Keratinocyte (primary cell): ENCODE data around the gene FNDC3B. TPM values are rescaled to one million over a fixed set of nuclear protein-coding genes. Genes with fewer than 3 reads are reported as not detected.

Experiments
- DNase-seq: peaks from one replicate; pipeline ENCODE4 v3.0.0-alpha.2; 2011; ENCODE audit warnings: low read depth, missing footprints, low spot score
- FAIRE-seq: peaks from 2 replicates; lab custom pipeline; 2011; peaks lifted over from hg19 to GRCh38; lab: Jason Lieb, UNC
- H2AFZ ChIP-seq: 2 replicates; pipeline ENCODE4 v1.6.0; 2012; ENCODE audit warnings: low read length, control low read depth, inconsistent platforms; ENCODE audit not compliant: control insufficient read depth
- H3K27ac ChIP-seq: 2 replicates; pipeline ENCODE4 v1.5.1; 2011; ENCODE audit warnings: low read length; ENCODE audit not compliant: control insufficient read depth, insufficient read depth
- H3K27me3 ChIP-seq: 3 replicates; pipeline ENCODE4 v1.6.0; 2011; ENCODE audit warnings: low read length; ENCODE audit not compliant: control insufficient read depth, insufficient read depth; ENCODE audit errors: extremely low read depth
- H3K36me3 ChIP-seq, 2 experiments: 2 replicates in 1 of 2; 3 replicates in 1 of 2; pipeline ENCODE4 v1.5.1; 2011; ENCODE audit warnings: low read length in 2 of 2, mild to moderate bottlenecking in 1 of 2; ENCODE audit not compliant: control insufficient read depth in 2 of 2, insufficient read depth in 2 of 2; ENCODE audit errors: extremely low read depth in 1 of 2
- H3K4me1 ChIP-seq: 3 replicates; pipeline ENCODE4 v1.5.1; 2011; ENCODE audit warnings: low read length; ENCODE audit not compliant: control insufficient read depth, insufficient read depth; ENCODE audit errors: extremely low read depth
- H3K4me2 ChIP-seq: 3 replicates; pipeline ENCODE4 v1.6.0; 2011; ENCODE audit warnings: low read depth, low read length; ENCODE audit not compliant: control insufficient read depth, insufficient read depth; ENCODE audit errors: extremely low read depth
- H3K4me3 ChIP-seq, 3 experiments: fragments of 200-600 bp in 1 of 3; sonication (generic) in 1 of 3; 2 replicates in 2 of 3; 3 replicates in 1 of 3; pipeline ENCODE4 v1.5.1; 2011 to 2016; ENCODE audit warnings: low read length in 3 of 3, mild to moderate bottlenecking in 3 of 3, control low read depth in 2 of 3, inconsistent platforms in 1 of 3, low read depth in 1 of 3, mixed read lengths in 1 of 3, mixed run types in 1 of 3, moderate library complexity in 1 of 3; ENCODE audit not compliant: control insufficient read depth in 2 of 3, insufficient read depth in 2 of 3; ENCODE audit errors: extremely low read depth in 1 of 3
- H3K79me2 ChIP-seq: 2 replicates; pipeline ENCODE4 v1.6.0; 2012; ENCODE audit warnings: low read length; ENCODE audit not compliant: control insufficient read depth, insufficient read depth
- H3K9ac ChIP-seq: 3 replicates; pipeline ENCODE4 v1.6.0; 2011; ENCODE audit warnings: low read length; ENCODE audit not compliant: control insufficient read depth, insufficient read depth; ENCODE audit errors: extremely low read depth
- H3K9me1 ChIP-seq: 3 replicates; pipeline ENCODE4 v1.6.0; 2011; ENCODE audit warnings: low read length; ENCODE audit not compliant: control insufficient read depth, insufficient read depth; ENCODE audit errors: extremely low read depth
- H3K9me3 ChIP-seq: 2 replicates; pipeline ENCODE4 v1.5.1; 2012; ENCODE audit warnings: low read depth, low read length; ENCODE audit not compliant: control insufficient read depth
- H4K20me1 ChIP-seq: 3 replicates; pipeline ENCODE4 v1.6.0; 2011; ENCODE audit warnings: low read length; ENCODE audit not compliant: control insufficient read depth, insufficient read depth; ENCODE audit errors: extremely low read depth
- EZH2 ChIP-seq: IDR thresholded peaks from one replicate; pipeline ENCODE4 v1.6.1; 2012; ENCODE audit warnings: inconsistent platforms, mild to moderate bottlenecking, low read length, moderate library complexity
- dilution Hi-C: fragments of 300-500 bp; cut with MboI; formaldehyde crosslinking; loops from one replicate; pipeline ENCODE4 v1.7.0; 2020; ENCODE audit warnings: low sequenced_read_pairs; ENCODE audit not compliant: extremely low pct_ligation_motif_present
- polyA plus RNA-seq, 5 experiments: library from polyadenylated mRNA; depleted of rRNA in 3 of 5; stranded (reverse) in 3 of 5; stranded (forward) in 1 of 5; unstranded in 1 of 5; fragments of >200 nt; gene quantifications; 1 replicate in 1 of 5; 2 replicates in 3 of 5; 3 replicates in 1 of 5; pipeline versions ENCODE4 v1.2.1 to v1.2.3, GENCODE V29; 2011 to 2012; ENCODE audit warnings: missing spikeins in 2 of 5, low read depth in 1 of 5, low replicate concordance in 1 of 5
- TF ChIP-seq, protein P1 (sequence below), 3 experiments: IDR thresholded peaks in 1 of 3; conservative IDR thresholded peaks in 1 of 3; optimal IDR thresholded peaks in 1 of 3; 2 replicates in 2 of 3; 3 replicates in 1 of 3; pipeline versions ENCODE3 to v1.5.1; 2011; ENCODE audit warnings: low read length in 3 of 3, mild to moderate bottlenecking in 3 of 3, moderate library complexity in 2 of 3, control low read depth in 1 of 3, inconsistent platforms in 1 of 3; ENCODE audit not compliant: insufficient read depth in 2 of 3; ENCODE audit errors: extremely low read depth in 1 of 3

The FNDC3B gene
- polyA plus RNA-seq, 1 donor (not counting 4 experiments of a cell fraction or from before 2014, with no cell fraction given): 31.4 TPM

DNA sequence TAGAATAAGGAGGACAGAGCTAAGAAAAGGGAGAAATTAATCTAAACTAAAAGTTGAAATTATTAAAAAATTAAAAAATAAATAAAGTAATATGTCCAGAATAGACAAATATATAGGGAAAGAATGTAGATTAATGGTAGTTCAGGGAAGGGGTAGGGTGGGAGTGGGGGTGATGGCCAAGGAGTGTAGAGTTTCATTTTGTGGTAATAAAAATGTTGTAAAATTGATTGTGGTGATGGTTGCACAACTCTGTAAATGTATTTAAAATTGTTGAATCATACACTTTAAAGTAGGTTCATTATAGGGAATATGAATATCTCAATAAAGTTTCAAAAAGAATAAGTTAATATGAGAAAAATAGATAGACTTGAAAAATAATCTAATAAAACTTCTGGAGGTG is 21.0 kb upstream of the FNDC3B start:
- FAIRE-seq: no peak
- no peaks in the 10 kb centered on the region for H3K27me3 ChIP-seq
- no peaks in the 10 kb centered on the region for H3K4me1 ChIP-seq
- DNase-seq: no peak
- no peak overlapping the region for H2AFZ ChIP-seq
- TF ChIP-seq, protein P1, sequence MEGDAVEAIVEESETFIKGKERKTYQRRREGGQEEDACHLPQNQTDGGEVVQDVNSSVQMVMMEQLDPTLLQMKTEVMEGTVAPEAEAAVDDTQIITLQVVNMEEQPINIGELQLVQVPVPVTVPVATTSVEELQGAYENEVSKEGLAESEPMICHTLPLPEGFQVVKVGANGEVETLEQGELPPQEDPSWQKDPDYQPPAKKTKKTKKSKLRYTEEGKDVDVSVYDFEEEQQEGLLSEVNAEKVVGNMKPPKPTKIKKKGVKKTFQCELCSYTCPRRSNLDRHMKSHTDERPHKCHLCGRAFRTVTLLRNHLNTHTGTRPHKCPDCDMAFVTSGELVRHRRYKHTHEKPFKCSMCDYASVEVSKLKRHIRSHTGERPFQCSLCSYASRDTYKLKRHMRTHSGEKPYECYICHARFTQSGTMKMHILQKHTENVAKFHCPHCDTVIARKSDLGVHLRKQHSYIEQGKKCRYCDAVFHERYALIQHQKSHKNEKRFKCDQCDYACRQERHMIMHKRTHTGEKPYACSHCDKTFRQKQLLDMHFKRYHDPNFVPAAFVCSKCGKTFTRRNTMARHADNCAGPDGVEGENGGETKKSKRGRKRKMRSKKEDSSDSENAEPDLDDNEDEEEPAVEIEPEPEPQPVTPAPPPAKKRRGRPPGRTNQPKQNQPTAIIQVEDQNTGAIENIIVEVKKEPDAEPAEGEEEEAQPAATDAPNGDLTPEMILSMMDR (optimal IDR thresholded peaks at IDR 0.05 in 1 of 3, IDR thresholded peaks at IDR 0.05 in 1 of 3, conservative IDR thresholded peaks at IDR 0.05 in 1 of 3; ENCODE audit: extremely low read depth in 1 of 3, insufficient read depth in 2 of 3, low read length in 3 of 3): no peak
- TF ChIP-seq EZH2: no peak
- dilution Hi-C loops: no loop called here
- no peak overlapping the region for H3K9ac ChIP-seq
- no peaks in the 10 kb centered on the region for H3K36me3 ChIP-seq
- H3K27ac ChIP-seq: no peak overlapping the region
- H3K9me3 ChIP-seq: no peaks in the 10 kb centered on the region
- no peaks in the 10 kb centered on the region for H3K79me2 ChIP-seq
- H3K4me3 ChIP-seq: no peak overlapping the region
- no peaks in the 10 kb centered on the region for H3K9me1 ChIP-seq
- H4K20me1 ChIP-seq: no peaks in the 10 kb centered on the region
- no peak overlapping the region for H3K4me2 ChIP-seq

DNA sequence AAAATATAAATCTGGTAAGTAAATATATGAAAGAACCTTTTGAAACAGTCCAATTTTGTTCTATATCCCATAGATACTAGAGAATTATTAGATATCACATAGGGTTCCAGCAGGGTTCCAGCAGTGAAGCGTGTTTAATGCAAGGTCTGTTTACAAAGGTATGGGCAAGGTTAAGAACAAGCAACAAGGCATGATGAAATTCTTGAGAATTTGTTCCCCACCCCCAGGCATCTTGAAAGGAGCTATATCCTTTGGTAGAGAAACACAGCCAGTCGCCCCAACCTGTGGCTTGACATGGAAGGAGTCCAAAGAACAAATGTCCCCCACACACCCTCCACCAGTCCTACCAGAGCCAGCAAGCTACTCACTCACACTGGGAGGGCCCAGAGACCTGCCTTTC is 18.6 kb upstream of the FNDC3B start:
- Histone ChIP-seq H3K27ac (no peak overlapping the region), H3K4me2 (no peak overlapping the region), H4K20me1 (no peaks in the 10 kb centered on the region), H2AFZ (no peak overlapping the region), H3K9ac (no peak overlapping the region), H3K9me3 (no peaks in the 10 kb centered on the region), H3K4me1 (no peaks in the 10 kb centered on the region), H3K9me1 (no peaks in the 10 kb centered on the region), H3K27me3 (no peaks in the 10 kb centered on the region), H3K36me3 (no peaks in the 10 kb centered on the region), H3K79me2 (no peaks in the 10 kb centered on the region), H3K4me3 (no peak overlapping the region)
- DNase-seq (no peak), FAIRE-seq (no peak)
- dilution Hi-C loops: no loop called here
- TF ChIP-seq, protein P1 (optimal IDR thresholded peaks at IDR 0.05 in 1 of 3, IDR thresholded peaks at IDR 0.05 in 1 of 3, conservative IDR thresholded peaks at IDR 0.05 in 1 of 3; ENCODE audit: extremely low read depth in 1 of 3, insufficient read depth in 2 of 3, low read length in 3 of 3): no peak
- TF ChIP-seq EZH2: no peak
